Frontal cortex (tissue), 1 donor: Measurements from ENCODE around the gene LRRC52. TPM values are rescaled to one million over a fixed set of nuclear protein-coding genes. Genes with fewer than 3 reads are reported as not detected.

Experiments used
- total RNA-seq: library from RNA; depleted of rRNA; stranded (reverse); fragments of >200 nt; gene quantifications from one replicate; pipeline ENCODE4 v1.2.3, GENCODE V29; 2014

The LRRC52 gene
- total RNA-seq, 1 donor from 2014 or later: not detected

Other genes with a start within 250 kb of the LRRC52 start
- not detected for gene LMX1A, start 187.3 kb upstream of the LRRC52 start, total RNA-seq
- 42.0 TPM for gene RXRG, start 98.9 kb upstream of the LRRC52 start, total RNA-seq
- 162 TPM for gene MGST3, start 87.2 kb downstream of the LRRC52 start, total RNA-seq
- 63.6 TPM for gene ALDH9A1, start 154.6 kb downstream of the LRRC52 start, total RNA-seq
- 55.4 TPM for gene TMCO1, start 224.9 kb downstream of the LRRC52 start, total RNA-seq